Neural cell (in vitro differentiated cells): ENCODE results near the gene SLC29A1. TPM values are rescaled to one million over a fixed set of nuclear protein-coding genes. Genes with fewer than 3 reads are reported as not detected.

Source experiments
- H2AFZ ChIP-seq: fragments of 200-600, 300-800 bp; sonication (generic), shearing (Covaris generic); 2 replicates; pipeline ENCODE4 v1.6.0; 2014; ENCODE audit warnings: low read depth, mild to moderate bottlenecking, antibody characterized with exemption, low read length, moderate library complexity
- H3F3A ChIP-seq: fragments of 200-600 bp; shearing (Covaris generic); 2 replicates; pipeline ENCODE4 v1.6.1; 2016; ENCODE audit warnings: mild to moderate bottlenecking, moderate library complexity, mixed read lengths, antibody characterized with exemption, low read length; ENCODE audit not compliant: insufficient read depth, poor library complexity, severe bottlenecking
- H3K27ac ChIP-seq: fragments of 200-600, 300-800 bp; sonication (generic), shearing (Covaris generic); 2 replicates; pipeline ENCODE4 v1.5.1; 2014; ENCODE audit warnings: mild to moderate bottlenecking, low read length, moderate library complexity
- H3K27me3 ChIP-seq: fragments of 300-800, 200-600 bp; sonication (generic), shearing (Covaris generic); 2 replicates; pipeline ENCODE4 v1.6.0; 2014; ENCODE audit warnings: mild to moderate bottlenecking, low read depth, low read length, moderate library complexity; ENCODE audit not compliant: insufficient read depth
- H3K36me3 ChIP-seq: fragments of 300-800, 200-600 bp; sonication (generic), shearing (Covaris generic); 2 replicates; pipeline ENCODE4 v1.5.1; 2014; ENCODE audit warnings: mild to moderate bottlenecking, antibody characterized with exemption, low read length, moderate library complexity; ENCODE audit not compliant: insufficient read depth
- H3K4me2 ChIP-seq: fragments of 300-800, 200-600 bp; sonication (generic), shearing (Covaris generic); 2 replicates; pipeline ENCODE4 v1.6.0; 2014; ENCODE audit warnings: mild to moderate bottlenecking, low read length
- H3K4me3 ChIP-seq: fragments of 300-800, 200-600 bp; sonication (generic), shearing (Covaris generic); 2 replicates; pipeline ENCODE4 v1.5.1; 2014; ENCODE audit warnings: mild to moderate bottlenecking, low read length, moderate library complexity
- H3K79me2 ChIP-seq: fragments of 200-600 bp; shearing (Covaris generic); replicated peaks from 2 replicates; pipeline ENCODE4 v1.6.0; 2014; ENCODE audit warnings: mild to moderate bottlenecking, low read length, moderate library complexity; ENCODE audit not compliant: insufficient read depth
- H3K9ac ChIP-seq: fragments of 300-800, 200-600 bp; sonication (generic), shearing (Covaris generic); 2 replicates; pipeline ENCODE4 v1.6.1; 2016; ENCODE audit warnings: mild to moderate bottlenecking, low read length, mixed read lengths
- H3K9me2 ChIP-seq: fragments of 200-600 bp; shearing (Covaris generic); 2 replicates; pipeline ENCODE4 v1.6.1; 2016; ENCODE audit warnings: mild to moderate bottlenecking, low read length, mixed read lengths; ENCODE audit not compliant: insufficient read depth
- H3K9me3 ChIP-seq: fragments of 200-600, 300-800 bp; sonication (generic), shearing (Covaris generic); 2 replicates; pipeline ENCODE4 v1.6.1; 2016; ENCODE audit warnings: mild to moderate bottlenecking, mixed run types, low read length, moderate library complexity, mixed read lengths
- H4K20me1 ChIP-seq: fragments of 200-600 bp; shearing (Covaris generic); 2 replicates; pipeline ENCODE4 v1.6.1; 2016; ENCODE audit warnings: mild to moderate bottlenecking, mixed run types; ENCODE audit not compliant: insufficient read depth
- CTCF ChIP-seq: fragments of 450-650 bp; IDR thresholded peaks from 2 replicates; pipeline ENCODE4 v1.5.1; 2014; ENCODE audit warnings: antibody characterized with exemption, mild to moderate bottlenecking, moderate library complexity; ENCODE audit not compliant: poor library complexity, severe bottlenecking
- EP300 ChIP-seq: fragments of 450-650 bp; conservative IDR thresholded peaks from 2 replicates; pipeline ENCODE4 v1.6.1; 2014; ENCODE audit warnings: antibody characterized with exemption, mild to moderate bottlenecking, moderate library complexity; ENCODE audit not compliant: poor library complexity, severe bottlenecking
- EZH2 ChIP-seq: fragments of 200-600, 300-800 bp; shearing (Covaris generic), sonication (generic); IDR thresholded peaks from 2 replicates; pipeline ENCODE4 v1.6.1; 2014; ENCODE audit warnings: antibody characterized with exemption, low read length, borderline replicate concordance, mild to moderate bottlenecking; ENCODE audit not compliant: insufficient read depth, poor library complexity, severe bottlenecking
- MXI1 ChIP-seq: fragments of 450-650 bp; conservative IDR thresholded peaks from 2 replicates; pipeline ENCODE4 v1.6.1; 2014; ENCODE audit warnings: antibody characterized with exemption, mild to moderate bottlenecking; ENCODE audit not compliant: poor library complexity, severe bottlenecking
- POLR2AphosphoS5 ChIP-seq: IDR thresholded peaks from 2 replicates; pipeline ENCODE4 v1.6.1; 2012
- RAD21 ChIP-seq: fragments of 450-650 bp; conservative IDR thresholded peaks from 2 replicates; pipeline ENCODE4 v1.6.1; 2014; ENCODE audit warnings: antibody characterized with exemption, mild to moderate bottlenecking, moderate library complexity
- REST ChIP-seq: IDR thresholded peaks from 2 replicates; pipeline ENCODE4 v1.6.1; 2012; ENCODE audit warnings: borderline replicate concordance
- SMC3 ChIP-seq: fragments of 450-650 bp; conservative IDR thresholded peaks from 2 replicates; pipeline ENCODE4 v1.6.1; 2014; ENCODE audit warnings: antibody characterized with exemption, mild to moderate bottlenecking, moderate library complexity; ENCODE audit not compliant: poor library complexity
- TAF1 ChIP-seq: IDR thresholded peaks from 2 replicates; pipeline ENCODE4 v1.6.1; 2012; ENCODE audit warnings: low read depth
- polyA plus RNA-seq: library from polyadenylated mRNA; depleted of rRNA; stranded (reverse); fragments of >200 nt; gene quantifications from 2 replicates; pipeline ENCODE4 v1.2.3, GENCODE V29; 2014

The SLC29A1 gene
- polyA plus RNA-seq, 1 donor from 2014 or later: 18.9 TPM

GRCh38 chr6:44237021-44237812, 13.8 kb downstream of the SLC29A1 start:
- Histone ChIP-seq H3K4me2 (no peak overlapping the region), H3K9me3 (no peaks in the 10 kb centered on the region), H3K9me2 (no peaks in the 10 kb centered on the region), H2AFZ (peak overlapping the region; percentile 72), H3K79me2 (no peaks in the 10 kb centered on the region), H3K4me3 (peak overlapping the region; percentile 64), H3K36me3 (no peaks in the 10 kb centered on the region), H3K27me3 (no peaks in the 10 kb centered on the region), H3F3A (no peaks in the 10 kb centered on the region), H3K27ac (peak overlapping the region; percentile 47), H3K9ac (peak overlapping the region; percentile 76), H4K20me1 (no peaks in the 10 kb centered on the region)
- TF ChIP-seq SMC3 (no peak), POLR2AphosphoS5 (no peak), TAF1 (peak; percentile 17), REST (no peak)

- Histone ChIP-seq H3K27me3 (no peaks in the 10 kb centered on the region), H3K9me3 (no peaks in the 10 kb centered on the region), H4K20me1 (no peaks in the 10 kb centered on the region), H3K4me3 (peak overlapping the region; percentile 64), H3K9ac (peak overlapping the region; percentile 76), H3K9me2 (no peaks in the 10 kb centered on the region), H3K36me3 (no peaks in the 10 kb centered on the region), H3F3A (no peaks in the 10 kb centered on the region), H2AFZ (peak overlapping the region; percentile 72), H3K4me2 (no peak overlapping the region), H3K27ac (peak overlapping the region; percentile 47), H3K79me2 (no peaks in the 10 kb centered on the region)
- TF ChIP-seq SMC3 (peak; percentile 92), EP300 (peak; percentile 22), CTCF (peak; percentile 98), MXI1 (no peak), RAD21 (peak; percentile 75), REST (no peak), POLR2AphosphoS5 (peak; percentile 50), EZH2 (no peak), TAF1 (no peak)
These were observed 14.5 kb downstream of the SLC29A1 start for GRCh38 chr6:44237813-44238433.
